NCI-H187 (cell line): ENCODE measurements around the gene GNPTAB.
"Not testable (repeated sequence)": the region's sequence is repeated elsewhere in the genome, so short reads cannot be mapped to it uniquely, and the experiment has no call there.

ENCODE experiments used
- DNase-seq, 2 experiments: peaks; one replicate each; lab custom pipeline; 2025; lab: John Stamatoyannopoulos, UW

GNPTAB gene

GRCh38 chr12:101737476-101737875 lies 93.3 kb downstream of the GNPTAB start:
- DNase-seq: no peak

- DNase-seq: not testable (repeated sequence)
These were observed 96.3 kb downstream of the GNPTAB start for GRCh38 chr12:101734482-101734881.

GRCh38 chr12:101733166-101733565 lies 97.6 kb downstream of the GNPTAB start:
- DNase-seq: no peak

GRCh38 chr12:101732318-101732717 lies 98.4 kb downstream of the GNPTAB start:
- DNase-seq: no peak

DNA sequence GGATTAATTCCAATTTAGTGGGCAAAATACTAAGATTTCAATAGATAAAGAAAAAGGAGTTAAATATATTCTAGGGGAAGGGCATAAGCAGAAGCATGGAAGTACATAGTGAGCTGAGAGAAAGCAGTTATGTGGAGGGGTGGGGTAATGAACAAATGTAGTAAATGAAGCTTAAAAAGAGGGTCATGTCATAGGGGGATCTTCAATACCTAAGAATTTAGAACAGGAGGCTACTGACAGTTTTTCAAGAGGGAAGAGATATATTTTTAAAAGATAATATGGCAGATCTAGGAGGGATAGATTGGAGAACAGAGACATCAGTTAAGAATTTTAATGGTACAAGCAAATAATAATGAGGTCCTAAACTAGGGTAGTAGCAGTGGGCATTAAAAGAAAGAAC lies 100.9 kb downstream of the GNPTAB start:
- no peak for DNase-seq

DNA sequence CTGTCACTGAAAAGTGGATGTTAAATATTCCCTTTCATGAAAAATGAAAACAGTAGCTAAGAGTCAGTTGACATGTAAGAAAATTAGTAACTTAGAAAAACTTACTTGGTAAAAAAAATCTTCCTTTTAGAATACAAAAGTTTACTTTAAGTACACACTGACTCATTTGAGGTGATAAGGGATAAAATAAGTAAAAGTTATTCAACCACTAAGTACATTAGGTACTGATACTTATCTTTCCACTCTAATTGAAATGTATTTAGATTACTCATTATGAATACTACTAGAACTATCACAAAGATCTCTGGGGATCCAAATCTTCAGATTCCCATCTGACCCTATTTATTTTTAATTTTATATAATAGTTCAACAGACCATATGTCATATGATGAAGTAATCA lies 103.7 kb downstream of the GNPTAB start:
- no peak for DNase-seq

GRCh38 chr12:101722392-101722791 lies 108.4 kb downstream of the GNPTAB start:
- DNase-seq: no peak

DNA sequence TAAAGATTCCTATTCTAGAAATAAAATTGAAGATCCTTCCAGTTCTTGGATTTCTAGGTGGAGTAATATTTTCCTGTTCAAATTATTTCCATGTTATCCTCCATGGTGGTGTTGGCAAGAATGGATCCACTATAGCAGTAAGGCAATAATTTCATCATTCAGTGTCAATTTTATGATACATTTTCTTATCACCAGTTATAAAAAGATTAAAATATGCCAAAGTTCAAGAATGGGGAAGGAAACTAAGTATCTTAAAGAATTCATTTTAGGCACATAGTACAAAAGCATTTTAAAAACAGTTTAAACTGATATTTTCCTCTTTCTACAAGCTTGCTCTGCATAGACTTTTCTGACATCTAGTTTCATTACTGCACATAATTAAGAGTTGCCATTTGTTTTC lies 110.6 kb downstream of the GNPTAB start:
- DNase-seq: no peak

GRCh38 chr12:101719566-101719965 lies 111.2 kb downstream of the GNPTAB start:
- no peak for DNase-seq

GRCh38 chr12:101714877-101715444 lies 115.8 kb downstream of the GNPTAB start:
- no peak for DNase-seq

DNA sequence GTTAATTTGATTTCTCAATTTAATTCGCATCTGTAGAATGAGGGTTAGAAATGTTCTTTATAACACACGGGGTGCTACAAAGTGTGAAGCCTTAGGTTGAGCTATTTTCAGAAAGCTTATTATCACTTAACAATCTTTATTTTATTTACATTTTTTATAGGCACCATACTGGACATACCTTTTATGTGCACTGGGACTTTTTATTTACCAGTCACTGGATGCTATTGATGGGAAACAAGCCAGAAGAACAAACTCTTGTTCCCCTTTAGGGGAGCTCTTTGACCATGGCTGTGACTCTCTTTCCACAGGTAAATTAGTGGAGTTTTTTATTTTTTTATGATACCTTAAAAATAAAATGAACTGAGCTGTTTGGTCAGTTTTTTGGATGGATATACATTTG lies 116.8 kb downstream of the GNPTAB start:
- DNase-seq: no peak

DNA sequence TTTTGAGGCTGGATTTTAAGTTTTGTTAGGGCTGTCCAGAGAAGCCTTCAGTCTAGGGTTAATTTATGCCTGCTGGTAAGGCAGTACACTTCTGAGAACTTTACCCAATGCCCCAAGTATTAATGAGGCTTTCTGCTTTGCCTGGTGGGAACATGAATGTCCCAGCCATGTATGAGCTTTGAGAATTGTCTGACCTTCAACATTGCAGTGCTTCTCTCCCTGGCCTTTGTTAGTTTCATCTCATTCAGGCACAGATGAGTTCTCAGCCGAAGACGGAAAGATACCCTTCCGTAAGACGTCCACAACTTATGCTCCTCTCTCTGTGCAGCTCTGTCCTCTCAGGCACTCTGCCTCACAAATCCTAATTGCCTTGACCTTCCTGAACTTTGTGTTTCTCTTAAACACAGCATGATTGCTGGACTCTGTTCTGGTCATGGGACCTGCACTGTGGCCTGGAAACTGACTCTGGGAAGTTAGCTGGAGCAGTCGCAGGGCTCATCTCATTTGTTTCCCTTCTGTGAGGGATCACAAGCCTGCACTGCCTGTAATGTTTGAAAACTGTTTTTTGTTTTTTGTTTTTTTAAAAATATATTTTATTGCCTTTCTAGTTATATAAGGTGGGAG lies 117.6 kb downstream of the GNPTAB start:
- DNase-seq: no peak

DNA sequence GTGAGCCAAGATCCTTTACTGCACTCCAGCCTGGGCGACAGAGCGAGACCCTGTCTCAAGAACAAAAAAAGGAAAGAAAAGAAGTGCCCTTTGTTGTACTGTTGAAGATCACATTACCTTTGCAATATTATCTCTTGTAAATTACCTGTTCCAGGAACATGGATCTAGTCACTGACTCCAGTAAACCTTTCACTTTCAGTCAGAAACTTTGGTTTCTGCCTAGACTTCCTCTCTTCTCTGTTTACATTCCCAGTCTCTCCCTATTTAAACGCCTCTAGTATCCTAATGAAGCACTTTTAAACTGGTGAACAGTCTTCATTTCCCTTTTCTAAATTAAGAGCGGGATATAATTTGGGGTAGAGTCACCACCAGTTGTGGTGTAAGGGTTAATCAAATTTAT lies 120.5 kb downstream of the GNPTAB start:
- DNase-seq: no peak

GRCh38 chr12:101707131-101707782 lies 123.5 kb downstream of the GNPTAB start:
- DNase-seq: no peak

DNA sequence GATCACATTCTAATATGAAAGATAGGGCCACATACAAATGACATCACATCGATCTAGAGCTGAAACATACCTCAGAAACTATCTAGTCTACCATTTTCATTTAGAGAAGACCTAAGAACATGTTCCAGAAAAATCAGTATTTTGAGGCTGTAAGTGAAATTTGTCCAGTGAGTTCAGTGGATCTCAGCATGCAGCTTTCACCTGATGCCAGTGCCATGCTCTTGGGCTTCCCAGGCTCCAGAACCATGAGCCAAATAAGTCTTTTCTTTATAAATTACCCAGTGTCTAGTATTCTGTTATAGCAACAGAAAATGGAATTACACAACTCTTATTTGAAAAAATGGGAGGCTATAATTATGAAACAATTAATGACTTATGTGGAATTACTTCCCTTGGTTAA lies 124.4 kb downstream of the GNPTAB start:
- DNase-seq: no peak

- no peak for DNase-seq
These were observed 127.3 kb downstream of the GNPTAB start for GRCh38 chr12:101703487-101703886.

DNA sequence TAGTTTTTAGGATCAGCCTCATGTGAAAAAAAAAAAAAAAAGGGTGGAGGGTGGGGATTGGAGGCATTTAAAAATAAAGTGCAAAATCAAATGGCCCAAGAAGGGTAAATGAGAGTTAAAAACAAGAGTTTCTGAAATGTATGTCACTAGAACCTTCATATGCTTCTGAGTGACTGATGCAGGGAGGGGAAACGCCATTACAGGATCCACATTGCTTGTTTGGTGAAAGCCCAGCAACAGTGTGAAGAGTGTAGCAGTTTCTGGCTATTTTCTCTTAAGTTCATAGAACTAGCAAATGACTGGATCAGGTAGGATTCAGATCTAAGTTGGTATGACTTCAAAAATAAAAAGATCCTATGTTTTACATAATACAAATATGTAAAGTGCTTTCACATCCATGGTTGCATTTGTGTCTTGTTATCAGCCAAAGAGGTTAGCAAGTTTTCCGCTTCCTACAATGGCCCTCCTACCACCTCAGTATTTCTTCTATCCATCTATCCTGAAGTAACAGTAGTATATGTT lies 130.4 kb downstream of the GNPTAB start:
- no peak for DNase-seq

- no peak for DNase-seq
These were observed 131.9 kb downstream of the GNPTAB start for GRCh38 chr12:101698800-101699347.

DNA sequence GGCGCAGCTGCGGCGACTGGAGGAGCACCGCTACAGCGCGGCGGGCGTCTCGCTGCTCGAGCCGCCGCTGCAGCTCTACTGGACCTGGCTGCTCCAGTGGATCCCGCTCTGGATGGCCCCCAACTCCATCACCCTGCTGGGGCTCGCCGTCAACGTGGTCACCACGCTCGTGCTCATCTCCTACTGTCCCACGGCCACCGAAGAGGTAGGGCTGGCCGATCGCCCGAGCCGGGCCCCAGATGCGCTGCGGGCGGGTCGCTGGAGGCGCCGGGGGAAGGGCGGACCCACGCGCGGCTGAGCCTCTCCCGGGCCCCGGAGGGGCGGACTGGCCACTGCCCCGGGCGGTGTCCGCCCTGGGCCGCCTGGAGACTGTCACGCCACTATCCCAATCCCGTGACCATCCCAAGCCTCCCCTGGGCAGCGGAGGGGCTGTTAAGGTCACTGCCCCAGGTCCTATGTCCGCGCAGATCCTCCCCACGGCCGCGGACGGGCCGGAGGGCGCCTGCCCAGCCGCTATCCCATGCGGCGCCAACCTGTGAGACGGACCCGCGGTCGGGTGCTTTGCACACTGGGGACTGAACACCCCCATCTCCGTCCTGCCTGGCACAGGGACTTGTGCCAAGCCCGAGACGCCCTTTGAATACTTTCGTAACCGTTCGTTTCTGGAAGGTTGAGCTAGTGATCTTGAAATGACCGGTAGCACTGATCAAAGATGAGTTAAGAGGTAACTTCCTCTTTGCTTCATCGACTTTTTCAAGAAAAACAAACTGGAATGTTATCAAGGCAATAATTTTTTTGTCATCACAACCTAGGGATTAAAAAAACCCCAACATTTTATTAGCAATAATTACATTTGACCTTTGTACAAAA lies 132.6 kb downstream of the GNPTAB start:
- no peak for DNase-seq

- peak; percentile 64 to 74 for DNase-seq
These were observed 133.4 kb downstream of the GNPTAB start, which contains the start of gene CHPT1 for GRCh38 chr12:101697197-101697929. Gene CHPT1 (plus strand): TSS chr12:101697640. CDS start chr12:101697862, 222 bp downstream.
